ENCODE measurements around the gene NPC1L1.
A peak's percentile ranks its signal among the peaks of the same experiment; 100 is the strongest.

The NPC1L1 gene

DNA sequence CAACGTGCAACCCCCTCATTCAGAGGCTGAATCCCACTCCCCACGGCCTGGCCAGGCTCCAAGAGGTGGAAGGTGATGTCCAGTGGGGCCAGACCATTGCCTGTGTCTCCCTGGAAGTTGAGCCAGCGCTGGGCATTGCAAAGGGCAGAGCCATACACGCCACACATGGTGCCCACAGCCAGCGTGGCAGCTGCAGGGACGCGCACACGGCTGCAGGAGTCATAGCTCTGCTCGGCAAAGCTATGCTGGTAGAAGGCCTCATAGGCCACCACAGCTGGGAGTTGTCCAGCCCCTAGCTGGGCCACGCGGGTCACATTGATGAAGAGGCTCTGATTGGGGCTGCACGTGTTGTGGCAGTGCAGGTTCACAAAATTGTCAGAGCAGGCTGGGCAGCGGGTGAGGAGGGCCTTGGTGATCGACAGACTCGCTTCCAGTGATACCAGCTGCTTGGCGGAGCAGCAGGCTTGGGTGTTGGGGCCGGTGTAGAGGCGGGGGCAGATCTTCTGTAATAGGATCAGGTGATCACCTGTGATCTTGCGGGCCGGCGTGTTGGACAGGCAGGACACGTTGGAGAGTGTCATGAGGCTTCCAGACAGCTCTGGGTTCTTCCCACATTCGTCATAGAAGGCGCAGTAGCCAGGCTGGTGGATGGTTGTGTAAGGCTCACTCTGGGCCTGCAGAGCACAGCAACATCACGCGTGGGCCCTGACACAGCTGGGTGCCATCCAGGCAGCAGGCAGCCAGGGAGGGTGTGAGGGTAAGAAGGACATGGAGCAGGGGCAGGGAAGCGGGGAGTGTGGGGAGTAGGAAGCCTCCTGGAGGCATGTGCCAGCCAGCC is 1.2 kb downstream of the NPC1L1 start:
- TF ChIP-seq, protein P1, sequence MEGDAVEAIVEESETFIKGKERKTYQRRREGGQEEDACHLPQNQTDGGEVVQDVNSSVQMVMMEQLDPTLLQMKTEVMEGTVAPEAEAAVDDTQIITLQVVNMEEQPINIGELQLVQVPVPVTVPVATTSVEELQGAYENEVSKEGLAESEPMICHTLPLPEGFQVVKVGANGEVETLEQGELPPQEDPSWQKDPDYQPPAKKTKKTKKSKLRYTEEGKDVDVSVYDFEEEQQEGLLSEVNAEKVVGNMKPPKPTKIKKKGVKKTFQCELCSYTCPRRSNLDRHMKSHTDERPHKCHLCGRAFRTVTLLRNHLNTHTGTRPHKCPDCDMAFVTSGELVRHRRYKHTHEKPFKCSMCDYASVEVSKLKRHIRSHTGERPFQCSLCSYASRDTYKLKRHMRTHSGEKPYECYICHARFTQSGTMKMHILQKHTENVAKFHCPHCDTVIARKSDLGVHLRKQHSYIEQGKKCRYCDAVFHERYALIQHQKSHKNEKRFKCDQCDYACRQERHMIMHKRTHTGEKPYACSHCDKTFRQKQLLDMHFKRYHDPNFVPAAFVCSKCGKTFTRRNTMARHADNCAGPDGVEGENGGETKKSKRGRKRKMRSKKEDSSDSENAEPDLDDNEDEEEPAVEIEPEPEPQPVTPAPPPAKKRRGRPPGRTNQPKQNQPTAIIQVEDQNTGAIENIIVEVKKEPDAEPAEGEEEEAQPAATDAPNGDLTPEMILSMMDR (IDR thresholded peaks at IDR 0.05; ENCODE audit: borderline replicate concordance, control extremely low read depth, extremely low read depth, insufficient read depth, missing control alignments): no peak
- DNase-seq (ENCODE audit: low spot score): peak; percentile 21
- in situ Hi-C loops (cut with MboI; ENCODE audit: low sequenced_read_pairs, unreplicated experiment): no loop called here

DNA sequence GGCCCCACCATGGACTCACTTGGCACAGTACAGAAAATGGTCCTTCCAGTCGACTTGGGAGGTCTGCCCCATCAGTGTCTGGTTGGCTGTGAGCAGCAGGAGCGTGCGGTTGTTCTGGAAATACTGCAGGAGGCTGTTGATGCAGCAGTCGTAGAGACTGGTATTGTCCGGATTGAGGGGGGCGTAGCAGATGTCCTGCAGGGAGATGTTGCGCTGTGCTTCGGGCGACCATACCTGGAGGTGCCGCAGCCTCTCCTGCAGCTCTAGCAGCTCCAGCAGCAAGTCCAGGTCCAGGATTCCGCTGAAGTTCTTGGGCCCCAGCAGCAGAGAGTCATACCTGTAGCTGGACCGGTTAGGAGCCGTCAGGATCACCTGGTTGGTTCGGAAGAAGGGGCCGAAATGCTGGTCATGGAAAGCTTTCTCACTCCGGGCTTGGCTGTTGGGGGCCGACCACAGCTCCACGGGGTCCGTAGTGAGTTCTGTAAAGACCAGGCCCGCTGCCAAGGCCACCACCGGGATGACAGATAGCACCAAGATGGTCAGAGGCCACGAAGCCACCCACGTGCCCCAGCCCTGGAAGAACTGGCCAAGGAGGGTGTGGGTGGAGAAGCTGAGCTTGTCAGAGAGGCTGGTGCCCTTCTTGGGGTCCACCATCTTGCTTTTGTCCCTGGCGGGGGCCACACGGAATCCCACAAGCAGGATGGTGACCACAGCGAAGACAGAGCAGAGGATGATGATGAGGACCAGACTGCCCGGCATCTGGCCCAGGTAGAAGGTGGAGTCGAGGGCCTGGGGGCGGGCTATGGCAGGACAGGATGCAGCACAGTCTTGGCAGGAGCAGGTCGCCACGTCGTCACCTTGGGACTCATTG is 2.1 kb downstream of the NPC1L1 start:
- TF ChIP-seq, protein P1 (IDR thresholded peaks at IDR 0.05; ENCODE audit: borderline replicate concordance, control extremely low read depth, extremely low read depth, insufficient read depth, missing control alignments): no peak
- in situ Hi-C loops (cut with MboI; ENCODE audit: low sequenced_read_pairs, unreplicated experiment): no loop called here
- DNase-seq (ENCODE audit: low spot score): peak; percentile 23

DNA sequence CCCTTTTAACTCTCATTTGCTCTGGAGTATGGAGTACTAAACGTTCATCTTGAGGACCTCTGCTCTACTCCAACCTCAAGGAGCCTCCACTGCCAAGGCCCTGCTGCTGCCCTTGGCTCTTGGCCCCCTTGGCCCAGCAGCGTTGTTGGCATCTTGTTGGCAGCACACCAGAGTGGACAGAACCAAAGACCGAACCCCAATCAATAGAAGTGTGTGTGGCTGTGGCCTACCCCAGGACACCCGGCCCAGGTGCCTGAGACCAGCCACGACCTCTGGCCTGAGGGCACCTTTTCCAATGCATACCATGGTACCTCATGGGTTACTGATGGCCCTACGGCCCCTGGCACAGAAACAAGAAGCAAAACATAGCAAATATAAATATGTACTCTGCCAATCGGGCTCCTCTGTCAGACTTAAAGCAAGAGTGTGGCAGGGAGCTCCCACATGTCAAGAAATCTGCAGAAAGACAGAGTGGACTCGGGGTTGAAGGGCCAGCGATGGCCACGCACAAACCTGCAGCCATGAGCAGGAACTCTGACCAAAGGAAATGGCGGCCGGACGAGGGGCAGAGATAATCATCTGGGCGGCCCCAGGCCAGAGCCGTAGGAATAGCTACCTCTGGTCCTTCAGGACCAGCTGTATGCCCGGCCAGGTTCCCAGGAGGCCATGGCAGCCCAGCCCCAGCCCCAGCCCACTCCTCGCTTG is 2.9 kb downstream of the NPC1L1 start:
- in situ Hi-C loops (cut with MboI; ENCODE audit: low sequenced_read_pairs, unreplicated experiment): no loop called here
- TF ChIP-seq, protein P1 (IDR thresholded peaks at IDR 0.05; ENCODE audit: borderline replicate concordance, control extremely low read depth, extremely low read depth, insufficient read depth, missing control alignments): no peak
- DNase-seq (ENCODE audit: low spot score): peak; percentile 20

DNA sequence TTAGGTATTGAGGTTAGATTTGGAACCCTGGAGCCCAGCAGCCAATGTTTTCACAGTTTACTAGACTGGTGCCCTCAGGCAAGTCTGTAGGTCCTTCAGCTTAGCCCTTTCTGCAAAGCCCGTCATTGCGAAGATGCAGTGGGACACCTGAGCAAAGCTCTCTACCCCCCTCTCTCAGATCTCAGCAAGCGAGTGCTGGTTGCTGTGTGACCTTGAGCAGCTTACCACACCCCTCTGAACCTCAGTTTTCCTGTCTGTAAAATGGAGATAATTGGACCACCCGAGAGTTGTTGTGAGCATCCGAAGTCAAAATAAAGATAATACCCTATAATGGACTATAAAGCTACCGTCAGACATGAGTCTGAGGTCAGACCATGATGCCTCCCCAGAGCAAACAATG is 3.7 kb downstream of the NPC1L1 start:
- TF ChIP-seq, protein P1 (IDR thresholded peaks at IDR 0.05; ENCODE audit: borderline replicate concordance, control extremely low read depth, extremely low read depth, insufficient read depth, missing control alignments): no peak

DNA sequence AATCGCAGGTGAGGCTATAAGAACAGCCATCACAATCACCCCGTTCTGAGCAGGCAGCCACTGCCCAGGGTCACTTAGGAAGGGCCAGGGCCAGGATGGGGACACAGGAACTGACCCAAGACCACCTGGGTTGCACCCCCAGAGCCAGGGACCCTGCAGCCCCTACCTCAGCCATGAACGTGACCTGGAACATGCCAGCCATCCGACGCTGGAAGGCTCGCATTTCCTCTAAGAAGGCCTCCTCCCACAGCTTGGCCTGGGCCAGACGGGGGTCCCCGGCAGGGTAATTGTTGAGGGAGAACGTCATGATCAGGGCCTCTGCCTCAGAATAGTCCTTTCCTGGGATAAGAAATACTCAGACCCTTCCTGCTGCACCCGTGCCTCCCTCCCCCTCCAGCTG is 5.0 kb downstream of the NPC1L1 start:
- TF ChIP-seq, protein P1 (IDR thresholded peaks at IDR 0.05; ENCODE audit: borderline replicate concordance, control extremely low read depth, extremely low read depth, insufficient read depth, missing control alignments): no peak
- no peak for DNase-seq (ENCODE audit: low spot score)
- in situ Hi-C loops (cut with MboI; ENCODE audit: low sequenced_read_pairs, unreplicated experiment): no loop called here

More for the DNA sequence above, 3.7 kb downstream of the NPC1L1 start:
- in situ Hi-C loops (cut with MboI; ENCODE audit: low sequenced_read_pairs, unreplicated experiment): no loop called here
- peak; percentile 13 for DNase-seq (ENCODE audit: low spot score)
